ENCODE results near the gene CASZ1.

The CASZ1 gene

GRCh38 chr1:10592373-10592772, 204.1 kb downstream of the CASZ1 start:
- in situ Hi-C loops (cut with HindIII; ENCODE audit: low pct_ligation_motif_present, low pct_unique_long_range_greater_than_20kb, low sequenced_read_pairs), result no loop called here
- no peak for DNase-seq

GRCh38 chr1:10591010-10591409, 205.4 kb downstream of the CASZ1 start:
- in situ Hi-C loops (cut with HindIII; ENCODE audit: low pct_ligation_motif_present, low pct_unique_long_range_greater_than_20kb, low sequenced_read_pairs), result no loop called here
- DNase-seq, result no peak

GRCh38 chr1:10589074-10589473, 207.4 kb downstream of the CASZ1 start:
- no peak for DNase-seq
- in situ Hi-C loops (cut with HindIII; ENCODE audit: low pct_ligation_motif_present, low pct_unique_long_range_greater_than_20kb, low sequenced_read_pairs), result no loop called here

DNA sequence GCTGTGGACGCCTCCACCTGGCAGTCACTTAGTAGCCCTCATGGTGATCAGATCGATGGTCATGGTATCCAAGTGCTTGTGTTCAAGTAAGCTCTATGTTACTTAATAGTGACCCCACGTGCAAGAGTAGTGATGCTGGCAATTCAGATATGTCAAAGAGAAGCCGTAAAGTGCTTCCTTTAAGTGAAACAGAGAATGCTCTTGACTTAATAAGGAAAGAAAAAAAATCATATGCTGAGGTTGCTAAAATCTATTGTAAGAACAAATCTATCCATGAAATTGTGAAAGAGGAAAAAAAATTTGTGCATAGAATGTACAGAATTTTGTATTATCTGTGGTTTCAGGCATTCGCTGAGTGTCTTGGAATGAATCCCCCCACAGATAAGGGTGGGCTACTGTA, 207.8 kb downstream of the CASZ1 start:
- in situ Hi-C loops (cut with HindIII; ENCODE audit: low pct_ligation_motif_present, low pct_unique_long_range_greater_than_20kb, low sequenced_read_pairs), result no loop called here
- no peak for DNase-seq

Data from ACHN (cell line).